HG03139 (cell line): ENCODE measurements around the gene TANGO6.

ENCODE experiments used
- ATAC-seq: cut with Tn5 transposase; IDR thresholded peaks from one replicate; pipeline ENCODE4 v1.9.1; 2021; ENCODE audit not compliant: unreplicated experiment

TANGO6 gene

DNA sequence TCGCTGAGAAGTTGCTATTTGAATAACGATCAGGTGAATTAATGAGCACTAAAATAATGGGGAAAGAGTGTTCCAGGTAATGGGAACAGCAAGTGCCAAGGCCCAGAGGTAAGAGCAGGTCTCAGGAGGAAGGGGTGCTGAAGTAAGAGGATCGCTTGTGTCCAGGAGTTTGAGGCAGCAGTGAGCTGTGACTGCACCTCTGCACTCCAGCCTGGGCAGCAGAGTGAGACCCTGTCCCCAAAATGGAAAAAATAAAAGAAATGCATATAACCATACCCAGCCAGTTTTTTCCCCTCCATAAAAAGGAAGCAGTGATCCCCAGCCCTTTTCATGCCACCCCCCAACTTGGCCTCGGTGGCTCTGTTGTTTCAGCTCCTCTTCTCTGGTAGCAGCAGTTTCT is 245.4 kb downstream of the TANGO6 start:
- ATAC-seq, result no peak

DNA sequence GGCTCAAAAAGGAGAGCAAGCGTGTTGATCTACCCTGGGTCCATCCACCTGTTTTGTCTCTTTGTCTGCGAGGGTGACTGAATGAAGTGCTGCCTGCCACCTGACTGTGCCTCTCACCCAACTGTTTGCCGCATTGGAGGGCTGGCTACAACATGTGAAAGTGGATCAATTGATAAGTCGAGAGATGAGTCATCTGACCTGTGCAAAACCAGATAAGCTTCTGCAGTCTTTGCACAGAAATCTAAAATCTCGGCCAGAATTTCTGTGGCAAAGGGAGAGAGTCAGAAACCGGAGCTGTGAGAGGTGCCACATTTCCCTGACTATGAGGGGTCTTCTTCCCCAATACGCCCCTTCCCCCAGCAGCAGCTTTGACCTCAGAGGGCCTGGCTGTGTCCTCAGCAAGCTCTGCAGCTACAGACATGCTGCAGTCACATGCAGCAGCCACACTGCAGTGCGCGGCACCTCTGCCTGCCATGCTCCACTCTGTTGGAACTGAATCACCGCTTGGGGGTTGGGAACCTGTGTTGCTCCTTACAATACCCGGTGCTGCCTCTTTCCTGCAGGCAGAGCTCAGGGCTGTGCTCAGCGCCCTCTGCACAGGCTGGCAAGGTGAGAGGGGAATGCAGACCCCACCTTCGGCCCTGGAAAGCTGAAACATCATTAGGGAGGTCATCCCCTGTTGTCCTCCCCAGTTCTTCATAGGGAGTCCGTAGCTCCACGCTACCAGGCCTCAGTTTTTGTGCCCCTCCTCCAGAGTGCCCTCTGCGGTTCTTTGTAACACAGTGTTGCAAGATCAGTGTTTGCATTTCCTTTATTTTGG is 246.0 kb downstream of the TANGO6 start:
- no peak for ATAC-seq

DNA sequence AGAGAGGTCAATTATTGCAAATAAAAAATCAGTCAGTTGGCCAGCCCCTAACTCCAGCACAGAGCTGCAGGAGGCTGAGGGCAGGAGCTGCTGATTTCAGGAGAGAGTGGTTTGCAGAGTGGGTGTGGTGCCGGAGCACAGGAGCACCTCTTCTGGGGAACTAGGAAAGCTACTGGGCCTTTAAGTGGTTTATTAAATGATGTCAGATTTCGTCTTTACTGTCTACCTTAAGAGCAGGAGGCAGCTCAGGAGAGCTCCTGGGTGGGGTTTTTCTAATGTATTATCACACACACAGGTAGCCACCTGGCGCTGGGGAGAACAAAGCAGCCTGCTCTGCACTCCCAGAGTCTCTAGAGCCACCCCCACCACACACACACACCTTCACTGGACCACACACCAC is 250.6 kb downstream of the TANGO6 start:
- no peak for ATAC-seq

DNA sequence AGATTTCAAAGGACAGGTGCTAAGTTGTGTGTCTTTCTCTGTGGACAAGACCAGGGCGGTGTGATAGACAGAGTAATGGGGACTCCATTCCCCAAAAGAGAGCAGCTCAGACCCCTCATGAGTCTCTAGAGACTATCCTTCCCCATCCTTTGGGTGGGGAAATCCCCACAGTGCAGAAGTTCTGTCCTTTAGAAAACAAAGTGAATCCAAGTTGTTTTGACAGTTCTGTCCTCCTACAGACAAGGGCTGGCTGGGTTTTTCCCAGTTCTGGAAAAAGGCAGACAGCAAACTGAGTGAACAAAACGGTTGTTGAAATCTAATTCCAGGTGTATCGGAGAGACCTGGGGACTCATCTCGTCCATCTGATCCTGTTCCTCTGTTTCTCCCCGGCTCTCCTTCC is 251.2 kb downstream of the TANGO6 start:
- ATAC-seq, result no peak

- no peak for ATAC-seq
Observed at GRCh38 chr16:69095193-69095592, 251.9 kb downstream of the TANGO6 start.

DNA sequence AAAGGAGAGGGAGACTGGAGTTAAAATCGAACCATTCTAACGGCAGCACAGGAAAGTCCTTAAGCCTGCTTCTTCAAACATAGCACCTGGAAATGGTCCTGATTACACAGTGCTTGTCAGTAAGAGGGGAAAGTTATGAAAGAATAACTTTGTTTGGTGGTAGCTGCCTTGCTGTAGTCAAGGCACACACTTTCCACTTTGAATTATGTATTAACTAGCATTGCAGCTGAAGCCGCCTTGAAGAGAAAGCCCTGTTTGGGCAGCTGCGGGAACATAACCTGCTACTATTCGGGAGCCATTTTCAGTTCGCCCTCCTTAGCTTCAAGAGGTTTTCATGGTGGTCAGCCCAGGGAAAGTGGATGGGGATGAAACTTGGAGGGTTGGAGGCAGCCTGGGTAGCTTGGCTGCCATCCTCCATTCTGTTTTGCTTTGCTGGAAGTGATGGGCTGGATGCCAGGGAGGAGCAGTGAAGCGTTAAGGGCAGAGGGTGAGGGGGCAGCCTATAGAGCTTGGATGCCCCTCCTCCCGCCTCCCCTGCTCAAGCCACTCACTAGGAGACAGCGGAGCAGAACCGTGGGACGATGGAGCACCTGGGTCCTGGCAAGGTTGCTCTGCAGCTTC is 256.9 kb downstream of the TANGO6 start:
- no peak for ATAC-seq

DNA sequence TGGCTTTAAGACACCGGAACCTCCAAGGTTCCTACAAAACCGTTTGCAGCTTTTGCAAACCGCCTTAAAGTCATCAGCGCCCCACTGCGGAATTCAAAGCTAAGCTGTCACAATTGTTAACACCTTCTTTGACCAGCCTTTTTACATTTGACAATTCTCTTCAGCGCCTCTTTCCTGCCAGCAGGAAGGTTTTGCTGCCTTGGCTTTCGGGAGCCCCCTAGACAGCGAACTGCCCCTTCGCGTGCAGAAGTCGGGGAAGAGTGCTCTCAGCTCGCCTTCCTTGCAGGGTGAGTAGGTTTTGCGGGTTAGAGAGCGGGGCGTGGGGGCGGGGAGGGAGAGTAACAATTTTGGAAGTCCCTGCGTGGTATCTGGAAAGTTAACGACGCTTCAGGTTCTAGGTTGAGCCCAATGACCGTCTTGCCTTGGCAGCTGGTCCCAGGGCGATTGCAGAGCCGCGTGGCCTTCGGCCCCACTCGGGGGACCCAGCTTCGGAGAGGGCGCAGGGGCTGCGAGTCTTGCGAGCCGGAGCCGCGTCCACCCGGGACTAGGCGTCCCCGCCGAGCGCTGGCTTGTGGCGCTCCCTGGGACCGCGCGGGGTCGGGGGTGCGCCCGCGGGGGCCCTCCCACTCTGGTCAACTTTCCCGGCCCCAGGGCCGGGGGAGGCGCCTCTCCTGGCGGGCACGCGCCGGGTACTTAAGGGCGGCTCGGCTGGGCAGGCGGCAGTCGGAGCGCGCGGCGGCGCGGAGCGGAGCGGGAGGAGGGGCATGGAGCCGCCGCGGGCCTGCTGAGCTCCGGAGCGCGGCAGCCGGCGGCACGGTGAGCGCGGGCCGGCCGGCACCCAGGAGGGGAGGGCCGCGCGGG is 262.4 kb downstream of the TANGO6 start, which contains the start of gene HAS3:
Gene HAS3, plus strand, starts transcription at position 153 of the 861 bp plus-strand sequence. CDS start 3,743 bp downstream, outside the sequence.
- no peak for ATAC-seq

DNA sequence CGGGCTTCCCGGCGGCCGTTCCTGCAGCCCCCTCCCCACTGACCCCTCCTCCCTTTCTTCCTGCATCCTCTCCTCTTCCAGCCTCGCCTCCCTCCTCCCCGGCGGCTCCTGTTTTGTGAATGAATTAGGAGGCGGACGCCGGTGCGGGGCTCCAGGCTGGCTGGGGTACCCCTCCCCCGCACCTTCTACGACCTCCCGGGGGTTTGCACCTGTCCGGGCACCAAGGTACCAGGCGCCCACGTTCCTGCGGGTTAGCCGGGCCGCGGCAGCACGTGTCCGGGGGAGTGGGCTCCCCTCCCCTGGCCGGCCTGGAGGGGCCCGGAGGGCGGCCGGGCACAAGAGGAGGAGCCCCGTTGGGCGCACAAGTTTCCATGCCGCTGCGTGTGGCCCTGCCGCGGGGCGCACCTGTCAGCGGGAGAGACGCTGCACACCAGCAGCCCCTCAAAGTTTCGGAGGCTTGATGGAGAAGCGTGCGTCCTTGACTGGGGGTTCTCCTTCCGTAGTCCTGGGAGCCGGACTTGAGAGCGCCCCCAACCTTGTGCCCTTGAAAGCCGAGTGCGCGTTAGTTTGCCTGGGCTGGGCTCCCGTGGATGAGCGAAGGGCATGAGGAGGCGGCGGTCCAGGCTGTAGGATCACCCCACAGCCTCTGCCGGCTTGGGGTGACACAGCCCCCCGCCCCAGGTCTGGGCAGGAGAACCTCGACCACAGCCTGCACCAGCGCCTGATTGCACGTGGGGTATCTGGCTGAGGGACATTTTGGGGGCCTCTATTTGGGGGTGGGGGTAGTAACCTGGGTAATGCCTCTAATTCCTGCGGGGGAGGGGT is 263.4 kb downstream of the TANGO6 start:
- ATAC-seq, result no peak

DNA sequence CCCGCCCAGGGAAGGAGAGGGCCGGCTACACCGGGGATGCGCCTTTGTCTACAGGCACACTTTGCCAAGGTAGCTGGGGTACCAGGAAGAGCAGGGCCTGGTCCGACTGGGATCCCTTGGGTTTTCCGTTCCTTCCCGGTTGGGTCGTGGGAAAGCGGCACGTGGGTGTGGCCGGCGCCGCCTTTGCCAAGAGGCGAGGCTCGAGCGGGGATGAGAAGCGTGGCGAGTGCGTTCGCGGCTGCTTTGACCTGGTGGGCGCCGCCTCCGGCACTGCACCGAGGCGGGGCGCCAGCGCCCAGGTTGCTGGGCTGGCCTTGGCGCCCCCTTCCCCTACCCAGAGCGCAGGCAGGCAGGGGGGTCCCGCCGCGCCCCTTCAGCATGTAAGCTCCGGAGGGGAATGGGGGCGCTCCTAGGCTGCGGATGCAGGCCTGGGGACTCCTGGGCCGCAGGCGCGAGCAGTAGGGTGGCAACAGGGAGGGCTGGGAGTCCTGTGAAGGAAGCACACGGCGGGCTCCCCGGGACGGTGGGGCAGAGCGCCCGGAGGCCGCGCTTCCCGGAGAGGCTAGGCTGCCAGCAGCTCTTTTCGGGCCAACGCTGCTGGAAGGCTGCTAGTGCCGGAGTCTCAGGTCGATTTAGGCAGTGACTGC is 264.1 kb downstream of the TANGO6 start:
- no peak for ATAC-seq

DNA sequence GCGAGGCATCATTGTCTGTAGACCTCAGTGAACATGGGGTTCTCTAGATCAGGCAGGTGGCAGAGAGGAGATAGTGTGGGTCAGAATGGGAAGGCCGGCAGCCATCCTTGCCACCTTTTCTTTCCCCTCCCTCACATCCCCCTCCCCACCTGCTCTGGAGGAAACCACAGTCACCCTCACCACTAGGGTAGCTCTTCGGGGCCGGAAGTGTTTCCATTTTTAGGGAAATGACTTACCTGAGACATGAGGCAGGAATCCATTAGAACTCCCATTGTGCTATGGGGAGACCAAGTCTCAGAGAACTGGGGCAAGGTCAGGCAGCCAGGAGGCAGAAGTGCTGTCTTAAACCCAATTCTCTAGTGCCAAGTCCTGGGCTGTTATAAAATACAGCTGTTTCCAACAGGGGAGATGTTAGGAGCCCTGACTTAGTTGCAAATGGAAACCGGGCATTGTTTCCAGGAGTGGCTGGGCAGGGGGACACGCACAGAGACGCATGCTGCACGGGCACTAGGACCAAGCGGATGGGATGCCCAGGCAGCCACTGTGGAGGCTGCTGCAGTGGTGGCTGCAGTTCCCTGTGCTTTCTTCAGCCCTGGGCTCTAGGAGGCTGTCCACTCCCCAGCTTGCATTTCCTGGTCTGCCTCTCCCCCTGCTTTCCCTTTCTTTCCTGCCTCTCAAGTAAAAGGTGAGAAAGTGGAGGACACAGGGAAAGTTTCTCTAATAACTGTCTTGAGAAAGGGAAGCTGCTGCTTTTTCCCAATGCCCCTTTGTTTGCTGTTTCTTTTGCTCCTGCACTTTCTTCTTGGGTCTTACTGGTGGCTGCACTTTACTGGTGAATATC is 265.0 kb downstream of the TANGO6 start:
- no peak for ATAC-seq

GRCh38 chr16:69108905-69109252 is 265.5 kb downstream of the TANGO6 start:
- no peak for ATAC-seq

GRCh38 chr16:69109486-69110270 is 266.3 kb downstream of the TANGO6 start:
- no peak for ATAC-seq

DNA sequence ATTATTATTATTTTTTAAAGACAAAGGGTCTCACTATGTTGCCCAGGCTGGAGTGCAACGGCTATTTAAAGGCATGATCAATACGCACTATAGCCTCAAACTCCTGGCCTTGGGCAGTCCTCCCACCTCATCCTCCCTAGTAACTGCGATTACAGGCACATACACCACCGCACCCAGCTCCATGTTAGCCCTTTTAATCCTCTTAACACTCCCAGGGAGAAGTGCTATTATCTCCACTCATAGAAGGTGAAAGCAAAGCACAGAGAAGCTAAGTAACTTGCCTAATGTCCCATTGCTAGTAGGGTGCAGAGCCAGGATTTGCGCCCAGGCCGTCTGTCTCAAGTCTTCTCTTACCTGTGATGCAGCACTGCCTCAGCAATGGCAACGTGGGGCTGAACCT is 267.1 kb downstream of the TANGO6 start:
- ATAC-seq, result no peak

- no peak for ATAC-seq
Observed at GRCh38 chr16:69111216-69111875, 268.0 kb downstream of the TANGO6 start.

- ATAC-seq, result no peak
Observed at GRCh38 chr16:69111876-69112230, 268.5 kb downstream of the TANGO6 start.

DNA sequence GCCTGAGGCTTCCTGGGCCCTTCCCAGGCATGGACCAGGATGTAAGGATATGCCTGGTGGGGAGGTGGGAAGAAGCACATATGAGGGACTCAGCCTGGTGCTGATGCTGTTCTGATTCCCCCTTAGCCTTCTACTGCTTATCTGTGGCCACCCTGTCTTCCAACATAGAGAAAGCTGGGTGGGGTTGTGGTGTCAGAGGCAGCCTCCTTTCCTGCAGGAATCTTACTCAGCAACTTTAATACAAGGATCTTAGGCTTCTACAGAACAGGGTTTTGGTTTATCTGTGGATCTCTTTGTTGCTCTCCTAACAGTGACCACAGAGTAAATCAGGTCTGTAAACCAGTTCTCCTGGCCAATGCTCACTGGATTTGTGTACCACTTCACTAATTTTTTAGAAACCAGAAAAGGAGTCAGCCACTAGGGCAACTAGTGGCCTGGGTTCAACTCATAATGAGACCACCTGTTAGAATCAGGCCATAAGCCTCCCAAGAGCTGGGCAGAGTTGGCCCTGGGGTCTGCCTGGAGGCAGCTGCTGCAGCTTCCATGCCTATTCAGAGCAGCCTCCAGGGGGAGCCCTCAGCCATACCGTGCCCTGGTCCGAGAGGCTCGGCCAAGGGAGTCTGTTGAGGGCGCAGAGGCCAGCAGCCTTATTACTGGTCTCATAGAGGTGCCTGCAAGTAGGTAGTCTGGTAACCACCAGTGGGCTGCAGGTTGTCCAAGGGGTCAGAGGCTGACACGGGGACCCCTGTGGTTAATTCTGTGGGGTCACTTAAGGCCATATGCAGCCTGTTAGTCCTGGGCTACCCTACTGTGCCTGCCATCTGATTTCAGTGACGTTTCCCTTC is 269.2 kb downstream of the TANGO6 start:
- ATAC-seq, result no peak

DNA sequence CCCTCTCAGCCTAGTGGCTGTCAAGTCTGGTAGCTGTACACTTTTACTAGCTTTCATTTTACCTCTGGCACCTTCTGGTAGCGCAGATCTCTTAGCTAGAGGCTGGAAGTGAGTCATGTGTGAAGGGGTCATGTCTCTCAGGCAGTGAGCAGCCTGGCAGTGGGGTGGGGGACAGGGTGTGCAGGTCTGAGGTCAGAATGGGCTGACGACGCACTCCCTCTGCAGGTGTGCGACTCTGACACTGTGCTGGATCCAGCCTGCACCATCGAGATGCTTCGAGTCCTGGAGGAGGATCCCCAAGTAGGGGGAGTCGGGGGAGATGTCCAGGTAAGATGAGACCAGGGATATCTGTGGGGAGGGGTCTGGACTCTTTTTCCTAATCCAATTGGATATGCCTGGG is 269.9 kb downstream of the TANGO6 start:
- ATAC-seq, result no peak
